GM12892 (cell line): ENCODE measurements around the gene LIN7A.

Experiments used
- POLR2A ChIP-seq: IDR thresholded peaks from 2 replicates; pipeline ENCODE4 v1.6.1; 2011; ENCODE audit warnings: low read depth, low read length, control low read depth
- POLR2AphosphoS5 ChIP-seq: IDR thresholded peaks from 2 replicates; pipeline ENCODE4 v1.6.1; 2011; ENCODE audit warnings: low read depth, low read length, control low read depth
- TAF1 ChIP-seq: IDR thresholded peaks from 2 replicates; pipeline ENCODE4 v1.6.1; 2011; ENCODE audit warnings: low read depth, mild to moderate bottlenecking, control low read depth, low read length, borderline replicate concordance

DNA sequence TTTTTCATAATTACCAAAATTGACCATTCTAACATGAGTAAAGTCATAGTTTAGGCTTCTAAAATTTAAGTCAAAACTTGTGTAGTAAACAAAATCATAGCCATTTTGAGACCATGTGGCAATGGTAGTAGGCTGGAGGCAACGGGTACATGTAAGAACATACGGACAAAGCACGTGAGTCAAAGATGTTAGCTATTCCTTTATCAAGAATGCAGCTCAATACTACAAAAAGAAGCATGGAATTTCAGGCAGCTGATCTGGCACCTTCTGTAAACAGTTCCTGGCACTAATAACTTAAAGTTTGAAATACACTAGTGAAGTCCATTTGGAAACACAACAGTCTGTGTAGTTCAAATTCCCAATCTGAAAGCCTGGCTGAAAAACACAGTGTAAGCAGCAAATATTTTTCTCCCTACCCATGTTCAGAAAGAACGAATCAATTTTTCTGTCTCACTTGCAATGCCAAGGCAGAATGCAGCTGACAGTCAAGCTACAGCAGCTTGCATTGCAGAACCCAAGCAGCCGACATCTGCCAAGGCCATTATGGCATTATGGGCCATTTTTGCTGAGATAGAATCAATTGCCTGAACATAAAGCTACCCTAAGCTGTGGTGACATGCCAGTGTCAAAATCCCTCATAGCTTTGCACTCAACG, 191.8 kb downstream of the LIN7A start:
- TF ChIP-seq POLR2A (no peak), POLR2AphosphoS5 (no peak), TAF1 (no peak)
